GM21528 (cell line): ENCODE measurements around the gene HES3.

ENCODE experiments used
- ATAC-seq: cut with Tn5 transposase; IDR thresholded peaks from one replicate; pipeline ENCODE4 v1.9.1; 2021; ENCODE audit warnings: mild to moderate bottlenecking, moderate library complexity; ENCODE audit not compliant: unreplicated experiment, low FRiP score

The HES3 gene

GRCh38 chr1:6260433-6260934 is 16.5 kb downstream of the HES3 start:
- peak; percentile 36 for ATAC-seq

GRCh38 chr1:6260961-6261614 is 17.1 kb downstream of the HES3 start, which contains the start of gene GPR153:
GPR153 (minus strand) TSS chr1:6261098; CDS start chr1:6254905, 6,193 bp downstream.
- peak; percentile 41 for ATAC-seq

- ATAC-seq = no peak
Measured at GRCh38 chr1:6261615-6261995, 17.6 kb downstream of the HES3 start.

GRCh38 chr1:6262555-6263420 is 18.8 kb downstream of the HES3 start:
- no peak for ATAC-seq

- ATAC-seq = no peak
Measured at GRCh38 chr1:6263716-6264115, 19.7 kb downstream of the HES3 start.

GRCh38 chr1:6265151-6265550 is 21.2 kb downstream of the HES3 start:
- ATAC-seq = no peak

GRCh38 chr1:6266641-6267040 is 22.7 kb downstream of the HES3 start:
- no peak for ATAC-seq

- ATAC-seq = no peak
Measured at GRCh38 chr1:6267686-6268322, 23.8 kb downstream of the HES3 start.

- ATAC-seq = no peak
Measured at GRCh38 chr1:6268415-6268814, 24.4 kb downstream of the HES3 start.

GRCh38 chr1:6269296-6269695 is 25.3 kb downstream of the HES3 start:
- no peak for ATAC-seq

- ATAC-seq = no peak
Measured at GRCh38 chr1:6269720-6270400, 25.9 kb downstream of the HES3 start.

- no peak for ATAC-seq
Measured at GRCh38 chr1:6270401-6270800, 26.4 kb downstream of the HES3 start.

- ATAC-seq = no peak
Measured at GRCh38 chr1:6271006-6271405, 27.0 kb downstream of the HES3 start.

- no peak for ATAC-seq
Measured at GRCh38 chr1:6271554-6271953, 27.6 kb downstream of the HES3 start.

- no peak for ATAC-seq
Measured at GRCh38 chr1:6272452-6272851, 28.5 kb downstream of the HES3 start.

- ATAC-seq = no peak
Measured at GRCh38 chr1:6272868-6273267, 28.9 kb downstream of the HES3 start.

GRCh38 chr1:6273380-6273891 is 29.5 kb downstream of the HES3 start:
- ATAC-seq = no peak

GRCh38 chr1:6274102-6274501 is 30.1 kb downstream of the HES3 start:
- ATAC-seq = no peak

GRCh38 chr1:6274622-6275139 is 30.7 kb downstream of the HES3 start:
- no peak for ATAC-seq
